SK-N-SH (cell line): ENCODE measurements around the gene KCNJ10. TPM values are rescaled to one million over a fixed set of nuclear protein-coding genes. Genes with fewer than 3 reads are reported as not detected.

ENCODE experiments used
- CTCF ChIA-PET: fragments of 300-600, 350-600 bp; formaldehyde crosslinking; extraction: SDS; loops from one replicate; lab custom pipeline; 2021; lab: Yijun Ruan, JAX
- POLR2A ChIA-PET: fragments of 350-600 bp; sonication (Branson Sonifier 250); formaldehyde crosslinking; extraction: SDS; loops from one replicate; lab custom pipeline; 2020; ENCODE audit warnings: antibody characterized with exemption, inconsistent platforms; lab: Yijun Ruan, JAX
- DNase-seq: peaks from one replicate; pipeline ENCODE4 v3.0.0; 2012
- H2AFZ ChIP-seq: fragments of 200-600 bp; sonication (generic); 2 replicates; pipeline ENCODE4 v1.8.1; 2016; ENCODE audit warnings: antibody characterized with exemption, mild to moderate bottlenecking, low read depth
- H3F3A ChIP-seq: fragments of 200-600 bp; sonication (generic); replicated peaks from 2 replicates; pipeline ENCODE3; 2016; ENCODE audit warnings: antibody characterized with exemption, mild to moderate bottlenecking; ENCODE audit not compliant: insufficient read depth
- H3K27ac ChIP-seq, 2 experiments: fragments of 200-500 bp in 1 of 2; fragments of 200-600 bp in 1 of 2; sonication (Bioruptor generic) in 1 of 2; sonication (generic), shearing (Covaris generic) in 1 of 2; 2 replicates each; pipeline versions ENCODE4 v1.5.1 to v1.6.1; 2014 to 2016; ENCODE audit warnings: low read depth in 2 of 2, inconsistent platforms in 1 of 2, low read length in 1 of 2, mild to moderate bottlenecking in 1 of 2, mixed read lengths in 1 of 2
- H3K27me3 ChIP-seq: fragments of 200-600 bp; sonication (generic), shearing (Covaris generic); 2 replicates; pipeline ENCODE4 v1.6.1; 2016; ENCODE audit warnings: mixed run types; ENCODE audit not compliant: insufficient read depth
- H3K36me3 ChIP-seq, 2 experiments: fragments of 200-500 bp in 1 of 2; fragments of 200-600 bp in 1 of 2; sonication (Bioruptor generic) in 1 of 2; sonication (generic) in 1 of 2; replicated peaks in 1 of 2; 2 replicates each; pipeline versions ENCODE3 to v1.5.1; 2014 to 2016; ENCODE audit warnings: low read length in 1 of 2, mild to moderate bottlenecking in 1 of 2; ENCODE audit not compliant: insufficient read depth in 2 of 2, control insufficient read depth in 1 of 2
- H3K4me1 ChIP-seq, 2 experiments: fragments of 200-500 bp in 1 of 2; fragments of 200-600 bp in 1 of 2; sonication (Bioruptor generic) in 1 of 2; sonication (generic), shearing (Covaris generic) in 1 of 2; 2 replicates each; pipeline versions ENCODE4 v1.5.1 to v1.6.1; 2014 to 2016; ENCODE audit warnings: low read depth in 1 of 2, low read length in 1 of 2, mixed run types in 1 of 2; ENCODE audit not compliant: insufficient read depth in 2 of 2, control insufficient read depth in 1 of 2
- H3K4me2 ChIP-seq: fragments of 200-600 bp; sonication (generic), shearing (Covaris generic); 2 replicates; pipeline ENCODE4 v1.6.1; 2017; ENCODE audit warnings: mixed run types
- H3K4me3 ChIP-seq, 2 experiments: fragments of 200-500 bp in 1 of 2; fragments of 200-600 bp in 1 of 2; sonication (Bioruptor generic) in 1 of 2; sonication (generic), shearing (Covaris generic) in 1 of 2; 2 replicates each; pipeline versions ENCODE4 v1.5.1 to v1.8.1; 2014 to 2016; ENCODE audit warnings: low read depth in 2 of 2, inconsistent platforms in 1 of 2, low read length in 1 of 2, mild to moderate bottlenecking in 1 of 2, mixed read lengths in 1 of 2, moderate library complexity in 1 of 2
- H3K79me2 ChIP-seq: fragments of 200-600 bp; sonication (generic); 2 replicates; pipeline ENCODE4 v1.8.1; 2017; ENCODE audit warnings: mild to moderate bottlenecking; ENCODE audit not compliant: insufficient read depth
- H3K9ac ChIP-seq: fragments of 200-600 bp; sonication (generic); 2 replicates; pipeline ENCODE4 v1.6.1; 2017; ENCODE audit warnings: mixed run types
- H3K9me2 ChIP-seq: fragments of 200-600 bp; sonication (generic); 2 replicates; pipeline ENCODE4 v1.6.1; 2017; ENCODE audit warnings: mixed run types
- H3K9me3 ChIP-seq: fragments of 200-600 bp; sonication (generic); 2 replicates; pipeline ENCODE4 v1.6.1; 2017; ENCODE audit warnings: mixed run types, mild to moderate bottlenecking, moderate library complexity
- H4K20me1 ChIP-seq: fragments of 200-600 bp; sonication (generic); 2 replicates; pipeline ENCODE4 v1.6.1; 2017; ENCODE audit warnings: mild to moderate bottlenecking, mixed run types; ENCODE audit not compliant: insufficient read depth
- ELF1 ChIP-seq: IDR thresholded peaks from 2 replicates; pipeline ENCODE4 v1.4.0; 2012
- GATA2 ChIP-seq: sonication (generic); formaldehyde crosslinking; IDR thresholded peaks from 2 replicates; pipeline ENCODE4 v1.5.0; 2020; ENCODE audit warnings: mild to moderate bottlenecking, missing genetic modification reagents
- MEF2A ChIP-seq: IDR thresholded peaks from 2 replicates; pipeline ENCODE4 v1.4.0; 2012; ENCODE audit warnings: low read depth, borderline replicate concordance
- NFIC ChIP-seq: IDR thresholded peaks from 2 replicates; pipeline ENCODE4 v1.4.0; 2012; ENCODE audit warnings: borderline replicate concordance
- NRF1 ChIP-seq: IDR thresholded peaks from 2 replicates; pipeline ENCODE4 v1.6.1; 2012; ENCODE audit warnings: low read depth, mild to moderate bottlenecking, low read length
- RXRA ChIP-seq: IDR thresholded peaks from 2 replicates; pipeline ENCODE4 v1.4.0; 2012; ENCODE audit warnings: low read depth, mild to moderate bottlenecking, borderline replicate concordance
- SIN3A ChIP-seq: IDR thresholded peaks from 2 replicates; pipeline ENCODE4 v1.6.1; 2012; ENCODE audit warnings: low read depth, mild to moderate bottlenecking, low read length, moderate library complexity, borderline replicate concordance
- SMC3 ChIP-seq: IDR thresholded peaks from 2 replicates; pipeline ENCODE4 v1.6.1; 2012; ENCODE audit warnings: low read depth, low read length, improper control_type of control experiment
- YY1 ChIP-seq: IDR thresholded peaks from 2 replicates; pipeline ENCODE4 v1.4.0; 2012; ENCODE audit warnings: low read depth, mild to moderate bottlenecking
- WGBS: methylation state at CpG from one replicate; pipeline ENCODE4 v1.1.6; 2017; ENCODE audit warnings: low lambda C conversion rate; 5-methylcytosine and 5-hydroxymethylcytosine counted together
- polyA plus RNA-seq, 3 experiments: library from polyadenylated mRNA; depleted of rRNA; stranded (reverse); fragments of >200 nt; gene quantifications; 2 replicates each; pipeline ENCODE4 v1.2.3, GENCODE V29; 2012
- TF ChIP-seq, protein P1 (sequence below): IDR thresholded peaks from 2 replicates; pipeline ENCODE4; 2012
- TF ChIP-seq, protein P2 (sequence below): IDR thresholded peaks from 2 replicates; pipeline ENCODE4 v1.4.0; 2012; ENCODE audit warnings: low read depth
- TF ChIP-seq, protein P3 (sequence below): fragments of 200-600 bp; sonication (generic); IDR thresholded peaks from 2 replicates; pipeline ENCODE4 v1.6.1; 2017; ENCODE audit warnings: antibody characterized with exemption, mild to moderate bottlenecking, moderate library complexity

KCNJ10 gene
- polyA plus RNA-seq, 1 of the 3 experiments (the other 2 are of a cell fraction), result not detected

DNA sequence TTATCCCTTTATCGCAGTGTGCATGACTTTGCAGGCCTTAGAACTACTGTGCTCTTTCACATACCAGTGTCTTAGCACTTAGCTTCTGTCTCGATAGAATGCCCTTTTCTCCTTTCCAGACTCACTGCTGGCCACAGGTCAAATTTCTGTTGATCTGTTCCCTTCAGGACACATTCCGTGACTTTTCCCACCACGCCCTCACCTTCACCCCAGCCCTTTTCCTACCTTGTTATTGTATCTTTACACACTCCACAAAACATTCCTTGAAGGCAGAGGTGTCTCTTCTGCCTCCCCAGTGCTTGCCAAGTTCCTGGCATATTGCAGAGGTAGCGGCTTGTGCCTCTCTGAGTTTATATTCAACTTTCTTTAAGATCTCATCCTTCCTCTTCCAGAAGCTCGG lies 120.8 kb downstream of the KCNJ10 start:
- CTCF ChIA-PET, result interaction anchor here (1.1 to 13.1 kb wide), 2 partner anchors 10 to 57 kb away, joined by 3 to 100 read pairs; no protein-coding TSS in a partner anchor
- POLR2A ChIA-PET, result no interaction called here
- H3K9ac ChIP-seq, result no peak overlapping the region

More for the DNA sequence above, 120.8 kb downstream of the KCNJ10 start:
- Histone ChIP-seq H3K9me3 (no peaks in the 10 kb centered on the region), H3K27ac (no peak overlapping the region), H3K27me3 (no peaks in the 10 kb centered on the region; the same call in 1 of the 2 replicates), H4K20me1 (no peaks in the 10 kb centered on the region), H2AFZ (no peak overlapping the region), H3K4me1 (peaks cover 0 to 13% of the 10 kb centered on the region in 2 experiments; a peak in 1 of 4 replicates), H3K4me3 (no peak overlapping the region), H3F3A (no peaks in the 10 kb centered on the region), H3K4me2 (no peak overlapping the region), H3K36me3 (no peaks in the 10 kb centered on the region), H3K9me2 (no peaks in the 10 kb centered on the region), H3K79me2 (no peaks in the 10 kb centered on the region)
- TF ChIP-seq, protein P1, sequence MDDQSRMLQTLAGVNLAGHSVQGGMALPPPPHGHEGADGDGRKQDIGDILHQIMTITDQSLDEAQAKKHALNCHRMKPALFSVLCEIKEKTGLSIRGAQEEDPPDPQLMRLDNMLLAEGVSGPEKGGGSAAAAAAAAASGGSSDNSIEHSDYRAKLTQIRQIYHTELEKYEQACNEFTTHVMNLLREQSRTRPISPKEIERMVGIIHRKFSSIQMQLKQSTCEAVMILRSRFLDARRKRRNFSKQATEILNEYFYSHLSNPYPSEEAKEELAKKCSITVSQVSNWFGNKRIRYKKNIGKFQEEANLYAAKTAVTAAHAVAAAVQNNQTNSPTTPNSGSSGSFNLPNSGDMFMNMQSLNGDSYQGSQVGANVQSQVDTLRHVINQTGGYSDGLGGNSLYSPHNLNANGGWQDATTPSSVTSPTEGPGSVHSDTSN, result no peak
- no peak for TF ChIP-seq ELF1
- TF ChIP-seq, protein P2, sequence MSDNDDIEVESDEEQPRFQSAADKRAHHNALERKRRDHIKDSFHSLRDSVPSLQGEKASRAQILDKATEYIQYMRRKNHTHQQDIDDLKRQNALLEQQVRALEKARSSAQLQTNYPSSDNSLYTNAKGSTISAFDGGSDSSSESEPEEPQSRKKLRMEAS, result no peak
- TF ChIP-seq, protein P3, sequence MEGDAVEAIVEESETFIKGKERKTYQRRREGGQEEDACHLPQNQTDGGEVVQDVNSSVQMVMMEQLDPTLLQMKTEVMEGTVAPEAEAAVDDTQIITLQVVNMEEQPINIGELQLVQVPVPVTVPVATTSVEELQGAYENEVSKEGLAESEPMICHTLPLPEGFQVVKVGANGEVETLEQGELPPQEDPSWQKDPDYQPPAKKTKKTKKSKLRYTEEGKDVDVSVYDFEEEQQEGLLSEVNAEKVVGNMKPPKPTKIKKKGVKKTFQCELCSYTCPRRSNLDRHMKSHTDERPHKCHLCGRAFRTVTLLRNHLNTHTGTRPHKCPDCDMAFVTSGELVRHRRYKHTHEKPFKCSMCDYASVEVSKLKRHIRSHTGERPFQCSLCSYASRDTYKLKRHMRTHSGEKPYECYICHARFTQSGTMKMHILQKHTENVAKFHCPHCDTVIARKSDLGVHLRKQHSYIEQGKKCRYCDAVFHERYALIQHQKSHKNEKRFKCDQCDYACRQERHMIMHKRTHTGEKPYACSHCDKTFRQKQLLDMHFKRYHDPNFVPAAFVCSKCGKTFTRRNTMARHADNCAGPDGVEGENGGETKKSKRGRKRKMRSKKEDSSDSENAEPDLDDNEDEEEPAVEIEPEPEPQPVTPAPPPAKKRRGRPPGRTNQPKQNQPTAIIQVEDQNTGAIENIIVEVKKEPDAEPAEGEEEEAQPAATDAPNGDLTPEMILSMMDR, result no peak
- no peak for TF ChIP-seq MEF2A
- TF ChIP-seq NFIC, result no peak
- TF ChIP-seq GATA2 (CRISPR knock-in tag), result no peak
- TF ChIP-seq NRF1, result no peak
- no peak for TF ChIP-seq YY1
- no peak for TF ChIP-seq SMC3
- TF ChIP-seq SIN3A, result no peak
- TF ChIP-seq RXRA, result no peak
- DNase-seq, result no peak
- 75% methylated on average over 6 of the region's 6 CpGs for WGBS

Other genes starting within 250 kb of the KCNJ10 start
- not detected in 2 replicates for gene SLAMF8, start 243.3 kb downstream of the KCNJ10 start, polyA plus RNA-seq (2012; rRNA removed)
- not detected in 2 replicates for gene VSIG8, start 207.5 kb downstream of the KCNJ10 start, polyA plus RNA-seq (2012; rRNA removed)
- gene CFAP45, start 170.0 kb downstream of the KCNJ10 start, polyA plus RNA-seq (2012; rRNA removed), result 0.57 and 0.74 TPM in 2 replicates
- gene TAGLN2, start 144.7 kb downstream of the KCNJ10 start, polyA plus RNA-seq (2012; rRNA removed), result 625 and 646 TPM in 2 replicates
- 0.86 and 2.4 TPM in 2 replicates for gene IGSF9, start 124.5 kb downstream of the KCNJ10 start, polyA plus RNA-seq (2012; rRNA removed)
- gene SLAMF9, start 115.9 kb downstream of the KCNJ10 start, polyA plus RNA-seq (2012; rRNA removed), result 0.12 and 0.19 TPM in 2 replicates
- gene PIGM, start 38.2 kb downstream of the KCNJ10 start, polyA plus RNA-seq (2012; rRNA removed), result 4.0 and 5.1 TPM in 2 replicates
- 0.02 and 0.05 TPM in 2 replicates for gene KCNJ9, start 11.4 kb upstream of the KCNJ10 start, polyA plus RNA-seq (2012; rRNA removed)
- gene IGSF8, start 28.5 kb upstream of the KCNJ10 start, polyA plus RNA-seq (2012; rRNA removed), result 67.9 and 70.7 TPM in 2 replicates
- 0.07 and 0.10 TPM in 2 replicates for gene ATP1A2, start 45.6 kb upstream of the KCNJ10 start, polyA plus RNA-seq (2012; rRNA removed)
- not detected in 2 replicates for gene ATP1A4, start 81.4 kb upstream of the KCNJ10 start, polyA plus RNA-seq (2012; rRNA removed)
- gene CASQ1, start 120.4 kb upstream of the KCNJ10 start, polyA plus RNA-seq (2012; rRNA removed), result 0.08 and 0.18 TPM in 2 replicates
- gene PEA15, start 135.2 kb upstream of the KCNJ10 start, polyA plus RNA-seq (2012; rRNA removed), result 322 and 382 TPM in 2 replicates
- 108 and 150 TPM in 2 replicates for gene DCAF8, start 192.4 kb upstream of the KCNJ10 start, polyA plus RNA-seq (2012; rRNA removed)
- 31.4 and 52.1 TPM in 2 replicates for gene PEX19, start 215.0 kb upstream of the KCNJ10 start, polyA plus RNA-seq (2012; rRNA removed)